OCI-LY1 (cell line): ENCODE data around the gene BAIAP2.

ENCODE experiments used
- H2AFZ ChIP-seq: fragments of 200-600 bp; sonication (generic), shearing (Covaris generic); 2 replicates; pipeline ENCODE4 v1.6.0; 2014; ENCODE audit warnings: antibody characterized with exemption, mild to moderate bottlenecking, low read length
- H3F3A ChIP-seq: fragments of 200-600 bp; sonication (generic), shearing (Covaris generic); 2 replicates; pipeline ENCODE4 v1.6.0; 2014; ENCODE audit warnings: mild to moderate bottlenecking, antibody characterized with exemption, low read length, moderate library complexity; ENCODE audit not compliant: insufficient read depth
- H3K27ac ChIP-seq: fragments of 200-600 bp; sonication (generic); 2 replicates; pipeline ENCODE4 v1.5.1; 2014; ENCODE audit warnings: low read length, mixed run types, mild to moderate bottlenecking, low read depth; ENCODE audit not compliant: poor library complexity, severe bottlenecking
- H3K27me3 ChIP-seq: fragments of 200-600 bp; sonication (generic); 2 replicates; pipeline ENCODE4 v1.6.0; 2014; ENCODE audit warnings: antibody characterized with exemption, mild to moderate bottlenecking, low read length, moderate library complexity; ENCODE audit not compliant: insufficient read depth
- H3K36me3 ChIP-seq: fragments of 200-600 bp; sonication (generic); 2 replicates; pipeline ENCODE4 v1.6.1; 2014; ENCODE audit warnings: mild to moderate bottlenecking, antibody characterized with exemption, low read length, moderate library complexity, mixed read lengths; ENCODE audit not compliant: insufficient read depth
- H3K4me1 ChIP-seq: fragments of 200-600 bp; sonication (generic); 2 replicates; pipeline ENCODE4 v1.5.1; 2014; ENCODE audit warnings: mild to moderate bottlenecking, low read length, moderate library complexity; ENCODE audit not compliant: insufficient read depth, severe bottlenecking
- H3K4me2 ChIP-seq: fragments of 200-600 bp; sonication (generic), shearing (Covaris generic); 2 replicates; pipeline ENCODE4 v1.6.1; 2014; ENCODE audit warnings: low read length
- H3K4me3 ChIP-seq: fragments of 200-600 bp; sonication (generic); 2 replicates; pipeline ENCODE4 v1.5.1; 2014; ENCODE audit warnings: low read length, low read depth, mild to moderate bottlenecking, mixed read lengths; ENCODE audit not compliant: poor library complexity, severe bottlenecking
- H3K79me2 ChIP-seq: fragments of 200-600 bp; shearing (Covaris generic); 2 replicates; pipeline ENCODE4 v1.6.1; 2016; ENCODE audit warnings: mixed run types, low read length, mixed read lengths; ENCODE audit not compliant: insufficient read depth
- H3K9ac ChIP-seq: fragments of 200-600 bp; sonication (generic), shearing (Covaris generic); 2 replicates; pipeline ENCODE4 v1.6.1; 2014; ENCODE audit warnings: mild to moderate bottlenecking, low read length, mixed read lengths
- H3K9me2 ChIP-seq: fragments of 200-600 bp; sonication (generic), shearing (Covaris generic); 2 replicates; pipeline ENCODE4 v1.6.1; 2014; ENCODE audit warnings: low read depth, mild to moderate bottlenecking, low read length, mixed read lengths
- H3K9me3 ChIP-seq: fragments of 200-600 bp; shearing (Covaris generic); 2 replicates; pipeline ENCODE4 v1.6.1; 2014; ENCODE audit warnings: low read length, mixed read lengths
- H4K20me1 ChIP-seq: fragments of 200-600 bp; sonication (generic), shearing (Covaris generic); 2 replicates; pipeline ENCODE4 v1.6.0; 2016; ENCODE audit warnings: mild to moderate bottlenecking, low read length; ENCODE audit not compliant: insufficient read depth
- CTCF ChIP-seq: fragments of 200-600 bp; sonication (generic), shearing (Covaris generic); IDR thresholded peaks from 2 replicates; pipeline ENCODE4 v1.5.1; 2017; ENCODE audit warnings: mild to moderate bottlenecking, antibody characterized with exemption, low read length, moderate library complexity, mixed read lengths
- EZH2 ChIP-seq: fragments of 200-600 bp; sonication (generic), shearing (Covaris generic); IDR thresholded peaks from 2 replicates; pipeline ENCODE4 v1.8.0; 2017; ENCODE audit warnings: borderline replicate concordance, mixed run types, mild to moderate bottlenecking, antibody characterized with exemption, low read length, moderate library complexity, mixed read lengths

Gene BAIAP2

GRCh38 chr17:81044764-81045589, 10.0 kb downstream of the BAIAP2 start:
- no peak overlapping the region for H3K9ac ChIP-seq
- H3K36me3 ChIP-seq = no peaks in the 10 kb centered on the region
- H3K27me3 ChIP-seq = 0 out of 2 replicates have a peak, but pooled peaks cover 10% of the 10 kb centered on the region
- no peak overlapping the region for H3K27ac ChIP-seq
- no peaks in the 10 kb centered on the region for H3K4me1 ChIP-seq
- no peaks in the 10 kb centered on the region for H4K20me1 ChIP-seq
- H3K4me2 ChIP-seq = no peak overlapping the region
- H2AFZ ChIP-seq = no peak overlapping the region
- H3K9me2 ChIP-seq = no peaks in the 10 kb centered on the region
- no peaks in the 10 kb centered on the region for H3F3A ChIP-seq
- no peak for TF ChIP-seq CTCF
- TF ChIP-seq EZH2 = no peak
- no peaks in the 10 kb centered on the region for H3K79me2 ChIP-seq
- H3K9me3 ChIP-seq = no peaks in the 10 kb centered on the region
- H3K4me3 ChIP-seq = no peak overlapping the region

GRCh38 chr17:81045590-81046095, 10.7 kb downstream of the BAIAP2 start:
- Histone ChIP-seq H3K9me3 (no peaks in the 10 kb centered on the region), H3K27ac (no peak overlapping the region), H4K20me1 (no peaks in the 10 kb centered on the region), H3K36me3 (no peaks in the 10 kb centered on the region), H3K4me1 (no peaks in the 10 kb centered on the region), H3K27me3 (0 out of 2 replicates have a peak, but pooled peaks cover 10% of the 10 kb centered on the region), H3F3A (no peaks in the 10 kb centered on the region), H3K9ac (no peak overlapping the region), H3K9me2 (no peaks in the 10 kb centered on the region), H3K79me2 (no peaks in the 10 kb centered on the region), H3K4me3 (no peak overlapping the region), H3K4me2 (no peak overlapping the region), H2AFZ (no peak overlapping the region)
- no peak for TF ChIP-seq EZH2
- no peak for TF ChIP-seq CTCF

GRCh38 chr17:81046132-81046769, 11.3 kb downstream of the BAIAP2 start:
- no peaks in the 10 kb centered on the region for H3K4me1 ChIP-seq
- H3K27me3 ChIP-seq = 0 out of 2 replicates have a peak, but pooled peaks cover 10% of the 10 kb centered on the region
- no peaks in the 10 kb centered on the region for H3K9me2 ChIP-seq
- H4K20me1 ChIP-seq = no peaks in the 10 kb centered on the region
- H2AFZ ChIP-seq = no peak overlapping the region
- TF ChIP-seq CTCF = no peak
- TF ChIP-seq EZH2 = no peak
- no peaks in the 10 kb centered on the region for H3K9me3 ChIP-seq
- H3K4me2 ChIP-seq = no peak overlapping the region
- H3F3A ChIP-seq = no peaks in the 10 kb centered on the region
- no peak overlapping the region for H3K9ac ChIP-seq
- H3K4me3 ChIP-seq = no peak overlapping the region
- no peaks in the 10 kb centered on the region for H3K36me3 ChIP-seq
- H3K27ac ChIP-seq = no peak overlapping the region
- no peaks in the 10 kb centered on the region for H3K79me2 ChIP-seq
